NOMO-1 (cell line): ENCODE data around the gene HERC3.
A peak's percentile ranks its signal among the peaks of the same experiment; 100 is the strongest.
"Not testable (repeated sequence)": the region's sequence is repeated elsewhere in the genome, so short reads cannot be mapped to it uniquely, and the experiment has no call there.

ENCODE experiments used
- DNase-seq, 2 experiments: peaks; one replicate each; lab custom pipeline; 2025; ENCODE audit not compliant: unreplicated experiment in 2 of 2; lab: John Stamatoyannopoulos, UW

HERC3 gene

GRCh38 chr4:88606832-88607231, 14.6 kb downstream of the HERC3 start:
- no peak for DNase-seq

- DNase-seq: no peak
Observed at GRCh38 chr4:88609387-88609786, 17.1 kb downstream of the HERC3 start.

- not testable (repeated sequence) for DNase-seq
Observed at GRCh38 chr4:88609794-88610193, 17.5 kb downstream of the HERC3 start.

- DNase-seq: no peak
Observed at GRCh38 chr4:88610771-88611170, 18.5 kb downstream of the HERC3 start.

GRCh38 chr4:88613417-88613875, 21.2 kb downstream of the HERC3 start:
- DNase-seq: peak; percentile 31 to 69

GRCh38 chr4:88614058-88614457, 21.8 kb downstream of the HERC3 start:
- no peak for DNase-seq

- no peak for DNase-seq
Observed at GRCh38 chr4:88616275-88617150, 24.2 kb downstream of the HERC3 start.

GRCh38 chr4:88618782-88619485, 26.7 kb downstream of the HERC3 start:
- DNase-seq: no peak

GRCh38 chr4:88619971-88620370, 27.7 kb downstream of the HERC3 start:
- no peak for DNase-seq

GRCh38 chr4:88621763-88622327, 29.6 kb downstream of the HERC3 start:
- no peak for DNase-seq

GRCh38 chr4:88623097-88623496, 30.8 kb downstream of the HERC3 start:
- no peak for DNase-seq

GRCh38 chr4:88628746-88629145, 36.5 kb downstream of the HERC3 start:
- no peak for DNase-seq

GRCh38 chr4:88629826-88630225, 37.5 kb downstream of the HERC3 start:
- no peak for DNase-seq

GRCh38 chr4:88630756-88631155, 38.5 kb downstream of the HERC3 start:
- no peak for DNase-seq

GRCh38 chr4:88643932-88644331, 51.7 kb downstream of the HERC3 start:
- DNase-seq: no peak

- no peak for DNase-seq
Observed at GRCh38 chr4:88645994-88646393, 53.7 kb downstream of the HERC3 start.

- DNase-seq: no peak
Observed at GRCh38 chr4:88646528-88647280, 54.4 kb downstream of the HERC3 start.

- no peak for DNase-seq
Observed at GRCh38 chr4:88649716-88650115, 57.4 kb downstream of the HERC3 start.

- DNase-seq: no peak
Observed at GRCh38 chr4:88653371-88653946, 61.2 kb downstream of the HERC3 start.

- DNase-seq: no peak
Observed at GRCh38 chr4:88655226-88655625, 62.9 kb downstream of the HERC3 start.
